Memory B cell (primary cell): ENCODE results near the gene PFKFB3.
"Not testable (repeated sequence)": the region's sequence is repeated elsewhere in the genome, so short reads cannot be mapped to it uniquely, and the experiment has no call there.

Experiments used
- ATAC-seq: fragments of 150-1000 bp; cut with Tn5 transposase; 2 replicates; pipeline ENCODE4 v1.10.0; 2021; ENCODE audit warnings: low read depth, mild to moderate bottlenecking, moderate library complexity
- DNase-seq, 2 donors: peaks; one replicate each; pipeline ENCODE4 v3.0.0; 2022; ENCODE audit warnings: low spot score in 2 of 2
- H3K27ac Mint-ChIP-seq: one replicate; pipeline ENCODE4 v1.8.0; 2022; ENCODE audit warnings: mild to moderate bottlenecking, moderate library complexity, mixed read lengths
- H3K27me3 Mint-ChIP-seq: one replicate; pipeline ENCODE4 v1.8.0; 2022; ENCODE audit warnings: mixed read lengths
- H3K36me3 Mint-ChIP-seq: one replicate; pipeline ENCODE4 v1.8.0; 2022; ENCODE audit warnings: mild to moderate bottlenecking, mixed read lengths
- H3K4me1 Mint-ChIP-seq: one replicate; pipeline ENCODE4 v1.8.0; 2022; ENCODE audit warnings: mixed read lengths
- H3K4me3 Mint-ChIP-seq: one replicate; pipeline ENCODE4 v1.8.0; 2022; ENCODE audit warnings: mild to moderate bottlenecking, moderate library complexity, mixed read lengths
- H3K9me3 Mint-ChIP-seq: one replicate; pipeline ENCODE4 v1.8.0; 2022; ENCODE audit warnings: mixed read lengths

The PFKFB3 gene

DNA sequence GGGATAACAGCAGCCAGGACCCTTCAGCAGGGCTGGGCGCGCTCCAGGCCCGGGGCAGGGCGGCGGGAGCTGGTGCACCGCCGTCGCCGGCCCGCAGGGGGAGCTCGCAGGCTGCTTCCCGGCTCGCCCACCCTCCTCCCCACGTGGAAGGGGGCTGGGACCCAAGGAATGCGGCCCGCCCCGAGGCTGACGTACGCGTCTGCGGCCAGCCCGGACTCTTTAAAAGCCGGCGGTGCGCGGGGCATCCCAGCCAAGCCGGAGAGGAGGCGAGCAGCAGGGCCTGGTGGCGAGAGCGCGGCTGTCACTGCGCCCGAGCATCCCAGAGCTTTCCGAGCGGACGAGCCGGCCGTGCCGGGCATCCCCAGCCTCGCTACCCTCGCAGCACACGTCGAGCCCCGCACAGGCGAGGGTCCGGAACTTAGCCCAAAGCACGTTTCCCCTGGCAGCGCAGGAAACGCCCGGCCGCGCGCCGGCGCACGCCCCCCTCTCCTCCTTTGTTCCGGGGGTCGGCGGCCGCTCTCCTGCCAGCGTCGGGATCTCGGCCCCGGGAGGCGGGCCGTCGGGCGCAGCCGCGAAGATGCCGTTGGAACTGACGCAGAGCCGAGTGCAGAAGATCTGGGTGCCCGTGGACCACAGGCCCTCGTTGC lies at the start of gene PFKFB3:
TSS of gene PFKFB3 (plus strand) at position 249 of the 647 bp plus-strand sequence. CDS start at position 578, 329 bp downstream.
- no peaks in the 10 kb centered on the region for H3K27me3 Mint-ChIP-seq
- H3K36me3 Mint-ChIP-seq: no peaks in the 10 kb centered on the region
- peak within 1 kb of the TSS; percentile 83 for H3K27ac Mint-ChIP-seq
- peak within 1 kb of the TSS; percentile 97 for H3K4me3 Mint-ChIP-seq
- peak; percentile 60 for ATAC-seq
- peaks cover 18% of the 10 kb centered on the region for H3K4me1 Mint-ChIP-seq
- peak; percentile 79 to 92 for DNase-seq
- H3K9me3 Mint-ChIP-seq: no peaks in the 10 kb centered on the region

DNA sequence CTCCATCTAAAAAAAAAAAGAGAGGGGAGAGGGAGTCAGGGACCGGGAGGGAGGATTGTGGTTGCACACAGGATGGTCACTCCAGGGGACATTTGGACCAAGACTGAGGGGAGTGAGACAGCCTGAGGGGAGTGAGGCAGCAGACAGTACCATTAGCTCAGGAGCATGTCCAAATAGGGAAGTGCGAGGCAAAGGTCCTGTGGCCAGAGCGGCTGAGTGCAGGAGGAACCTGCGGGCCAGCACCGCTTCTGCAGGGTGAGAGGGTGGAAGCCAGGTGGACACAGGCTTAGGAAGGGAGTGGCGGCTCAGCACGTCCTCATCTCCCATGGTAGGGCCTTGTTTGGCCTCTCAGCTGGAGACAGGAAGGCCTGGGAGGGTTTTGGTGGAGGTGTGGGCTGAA lies 48.9 kb upstream of the PFKFB3 start:
- Mint-ChIP-seq H3K4me3 (no peak overlapping the region), H3K27me3 (no peaks in the 10 kb centered on the region), H3K4me1 (peaks cover 23% of the 10 kb centered on the region), H3K36me3 (no peaks in the 10 kb centered on the region), H3K27ac (no peak overlapping the region), H3K9me3 (no peaks in the 10 kb centered on the region)
- ATAC-seq (no peak), DNase-seq (no peak)

DNA sequence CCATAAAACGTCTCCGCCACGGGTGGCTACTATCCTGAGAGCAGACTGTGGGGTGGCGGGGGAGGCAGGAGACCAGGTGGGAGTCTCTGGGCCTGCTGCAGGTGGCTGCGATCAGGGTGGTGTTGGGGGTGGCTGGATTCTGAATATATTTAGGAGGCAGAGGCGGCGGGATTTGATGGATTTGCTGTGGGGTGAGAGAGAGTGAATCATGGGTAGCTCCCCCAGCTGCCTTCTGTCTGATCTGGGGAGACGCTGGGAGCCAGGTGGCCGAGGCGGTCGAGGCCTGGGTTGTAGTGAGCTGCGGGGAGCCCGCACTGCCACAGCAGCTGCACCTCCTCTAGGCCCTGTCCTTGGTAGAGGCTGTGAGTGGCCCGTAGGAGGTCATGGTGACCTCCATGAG lies 48.2 kb upstream of the PFKFB3 start:
- ATAC-seq (no peak), DNase-seq (no peak)
- Mint-ChIP-seq H3K27me3 (no peaks in the 10 kb centered on the region), H3K9me3 (no peaks in the 10 kb centered on the region), H3K36me3 (no peaks in the 10 kb centered on the region), H3K27ac (no peak overlapping the region), H3K4me1 (peaks cover 20% of the 10 kb centered on the region), H3K4me3 (no peak overlapping the region)

- Mint-ChIP-seq H3K27me3 (no peaks in the 10 kb centered on the region), H3K9me3 (no peaks in the 10 kb centered on the region), H3K27ac (no peak overlapping the region), H3K4me1 (peaks cover 7% of the 10 kb centered on the region), H3K4me3 (no peak overlapping the region), H3K36me3 (no peaks in the 10 kb centered on the region)
- no peak for DNase-seq
- ATAC-seq: no peak
These were observed 44.5 kb upstream of the PFKFB3 start for GRCh38 chr10:6158276-6158675.

- no peaks in the 10 kb centered on the region for H3K9me3 Mint-ChIP-seq
- no peak for ATAC-seq
- no peak overlapping the region for H3K4me3 Mint-ChIP-seq
- H3K36me3 Mint-ChIP-seq: peaks cover 3% of the 10 kb centered on the region
- no peak for DNase-seq
- H3K4me1 Mint-ChIP-seq: peaks cover 21% of the 10 kb centered on the region
- no peaks in the 10 kb centered on the region for H3K27me3 Mint-ChIP-seq
- no peak overlapping the region for H3K27ac Mint-ChIP-seq
These were observed 40.8 kb upstream of the PFKFB3 start for GRCh38 chr10:6161921-6162320.

DNA sequence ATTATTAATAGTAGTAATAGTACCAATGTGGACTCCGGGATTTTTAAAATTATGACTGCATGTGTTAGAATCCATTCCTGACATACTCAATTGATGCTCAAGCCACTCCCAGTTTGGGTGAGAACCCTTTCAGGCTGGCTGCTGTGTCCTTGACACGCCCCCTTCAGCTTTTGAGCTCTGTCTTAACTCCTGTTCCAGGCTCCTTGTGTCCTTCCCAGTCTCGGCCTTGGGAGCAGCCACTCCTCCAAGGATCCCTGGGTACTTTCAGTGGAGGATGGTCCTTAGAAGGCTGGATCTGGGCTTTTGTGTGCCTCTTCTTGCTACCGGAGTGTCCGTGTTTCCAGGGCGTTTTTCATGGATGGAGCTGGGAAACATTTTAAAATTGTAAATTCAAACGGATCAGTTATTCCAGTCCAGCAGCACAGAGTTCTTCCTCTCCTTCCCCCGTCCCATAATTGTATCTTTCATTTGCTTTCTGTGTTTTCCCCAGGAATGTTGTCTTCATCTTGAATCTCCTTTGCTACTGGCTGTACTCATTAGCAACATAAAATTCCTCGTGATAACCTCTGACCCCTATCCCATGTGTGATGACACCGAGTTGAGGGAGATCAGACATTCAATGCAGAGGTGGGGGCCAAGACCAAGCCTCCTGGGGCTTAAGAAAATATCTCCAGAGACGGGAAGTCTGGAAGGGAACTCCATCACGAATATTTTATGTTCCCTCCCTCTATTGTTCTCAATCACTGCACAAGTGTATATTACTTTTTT lies 40.0 kb upstream of the PFKFB3 start:
- H3K4me3 Mint-ChIP-seq: peak overlapping the region; percentile 65
- H3K27ac Mint-ChIP-seq: no peak overlapping the region
- H3K27me3 Mint-ChIP-seq: no peaks in the 10 kb centered on the region
- H3K9me3 Mint-ChIP-seq: no peaks in the 10 kb centered on the region
- no peak for ATAC-seq
- no peak for DNase-seq
- peaks cover 26% of the 10 kb centered on the region for H3K4me1 Mint-ChIP-seq
- peaks cover 3% of the 10 kb centered on the region for H3K36me3 Mint-ChIP-seq

DNA sequence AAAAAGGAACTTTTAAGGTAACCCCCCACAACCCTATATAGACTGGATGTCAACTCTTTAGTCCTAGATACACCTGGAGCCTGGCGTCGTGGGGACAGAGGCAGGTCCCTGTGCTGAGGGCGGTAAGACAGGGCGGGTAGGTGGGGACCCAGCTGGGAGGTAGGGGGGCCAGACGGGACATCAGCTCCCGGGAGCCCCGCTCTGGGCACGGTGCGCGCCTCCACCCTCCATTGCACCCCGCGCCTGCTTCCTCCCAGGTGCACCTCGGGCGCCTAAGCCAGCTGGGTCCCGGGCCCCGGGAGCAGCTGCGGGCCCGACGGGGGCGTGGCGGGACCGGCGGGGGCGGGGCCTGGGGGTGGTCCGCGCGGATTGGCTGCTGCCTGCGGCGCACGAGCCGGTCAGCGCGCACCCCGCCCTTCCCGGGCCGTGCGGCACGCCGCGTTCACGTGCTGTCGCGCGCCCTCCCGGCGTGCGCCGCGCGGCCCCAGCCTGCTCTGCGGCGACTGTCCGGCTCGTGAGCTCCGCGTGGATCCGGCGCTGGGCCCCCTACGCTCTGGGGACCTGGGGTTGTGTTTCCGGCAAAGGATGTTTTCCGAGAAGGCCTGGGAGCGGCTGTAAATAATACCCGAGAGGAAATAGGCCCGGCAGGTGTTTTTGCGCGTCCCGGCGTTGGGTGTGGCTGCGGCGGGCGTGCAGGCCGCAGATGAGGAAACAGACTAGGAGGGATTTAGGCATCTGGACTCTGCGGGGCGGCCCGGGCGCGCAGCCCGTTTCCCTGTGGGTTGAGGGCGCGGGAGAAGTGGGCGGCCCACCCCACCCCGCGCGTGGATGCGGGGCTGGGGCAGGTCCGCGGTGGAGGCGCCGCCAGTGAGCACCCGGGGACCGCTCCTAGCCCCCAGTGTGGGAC lies 39.1 kb upstream of the PFKFB3 start:
- Mint-ChIP-seq H3K36me3 (peaks cover 3% of the 10 kb centered on the region), H3K27ac (peak overlapping the region; percentile 96), H3K4me3 (peak overlapping the region; percentile 84), H3K9me3 (no peaks in the 10 kb centered on the region), H3K4me1 (peaks cover 29% of the 10 kb centered on the region), H3K27me3 (no peaks in the 10 kb centered on the region)
- ATAC-seq (peak; percentile 90), DNase-seq (peak; percentile 93 to 95)

GRCh38 chr10:6164271-6165095 lies 38.2 kb upstream of the PFKFB3 start:
- H3K27me3 Mint-ChIP-seq: no peaks in the 10 kb centered on the region
- H3K9me3 Mint-ChIP-seq: no peaks in the 10 kb centered on the region
- peaks cover 3% of the 10 kb centered on the region for H3K36me3 Mint-ChIP-seq
- ATAC-seq: no peak
- peak in 1 of 2 donors; percentile 26 for DNase-seq
- H3K4me1 Mint-ChIP-seq: peaks cover 34% of the 10 kb centered on the region
- H3K4me3 Mint-ChIP-seq: peak overlapping the region; percentile 84
- peak overlapping the region; percentile 96 for H3K27ac Mint-ChIP-seq

DNA sequence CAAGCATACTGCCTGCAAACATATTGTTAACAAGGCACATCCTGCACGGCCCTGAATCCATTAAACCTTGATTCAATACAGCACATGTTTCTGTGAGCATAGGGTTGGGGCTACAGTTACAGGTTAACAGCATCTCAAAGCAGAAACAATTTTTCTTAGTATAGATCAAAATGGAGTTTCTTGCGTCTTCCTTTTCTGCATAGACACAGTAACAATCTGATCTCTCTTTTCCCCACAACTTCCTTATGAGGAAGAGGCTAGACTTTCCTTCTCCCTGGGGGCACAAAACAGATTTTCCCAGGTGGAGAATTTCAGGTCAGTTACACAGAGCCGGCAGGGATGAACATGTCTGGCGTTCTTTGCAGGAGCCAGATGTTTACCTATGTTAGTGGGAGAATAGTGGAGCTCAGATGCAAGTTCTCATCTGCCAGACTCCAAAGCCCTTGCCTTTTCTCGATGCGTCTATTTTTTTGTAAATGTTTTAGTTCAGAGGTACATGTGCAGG lies 37.5 kb upstream of the PFKFB3 start:
- ATAC-seq (no peak), DNase-seq (no peak)
- Mint-ChIP-seq H3K36me3 (peaks cover 3% of the 10 kb centered on the region), H3K27me3 (no peaks in the 10 kb centered on the region), H3K27ac (peak overlapping the region; percentile 96), H3K4me3 (peak overlapping the region; percentile 84), H3K4me1 (peaks cover 34% of the 10 kb centered on the region), H3K9me3 (no peaks in the 10 kb centered on the region)

- Mint-ChIP-seq H3K4me1 (peaks cover 38% of the 10 kb centered on the region), H3K27ac (peak overlapping the region; percentile 47)
- not testable (repeated sequence) for H3K9me3 Mint-ChIP-seq, H3K36me3 Mint-ChIP-seq, ATAC-seq, DNase-seq, H3K4me3 Mint-ChIP-seq, H3K27me3 Mint-ChIP-seq
These were observed 36.8 kb upstream of the PFKFB3 start for GRCh38 chr10:6165933-6166332.

GRCh38 chr10:6167456-6167855 lies 35.3 kb upstream of the PFKFB3 start:
- H3K27ac Mint-ChIP-seq: peak overlapping the region; percentile 35
- H3K4me1 Mint-ChIP-seq: peaks cover 43% of the 10 kb centered on the region
- no peaks in the 10 kb centered on the region for H3K27me3 Mint-ChIP-seq
- H3K4me3 Mint-ChIP-seq: no peak overlapping the region
- no peak for ATAC-seq
- no peaks in the 10 kb centered on the region for H3K9me3 Mint-ChIP-seq
- peaks cover 3% of the 10 kb centered on the region for H3K36me3 Mint-ChIP-seq
- DNase-seq: no peak

- Mint-ChIP-seq H3K4me3 (no peak overlapping the region), H3K36me3 (peaks cover 6% of the 10 kb centered on the region), H3K4me1 (peaks cover 41% of the 10 kb centered on the region), H3K27ac (peak overlapping the region; percentile 35), H3K27me3 (no peaks in the 10 kb centered on the region), H3K9me3 (no peaks in the 10 kb centered on the region)
- ATAC-seq: no peak
- DNase-seq: no peak
These were observed 34.6 kb upstream of the PFKFB3 start for GRCh38 chr10:6168084-6168483.

DNA sequence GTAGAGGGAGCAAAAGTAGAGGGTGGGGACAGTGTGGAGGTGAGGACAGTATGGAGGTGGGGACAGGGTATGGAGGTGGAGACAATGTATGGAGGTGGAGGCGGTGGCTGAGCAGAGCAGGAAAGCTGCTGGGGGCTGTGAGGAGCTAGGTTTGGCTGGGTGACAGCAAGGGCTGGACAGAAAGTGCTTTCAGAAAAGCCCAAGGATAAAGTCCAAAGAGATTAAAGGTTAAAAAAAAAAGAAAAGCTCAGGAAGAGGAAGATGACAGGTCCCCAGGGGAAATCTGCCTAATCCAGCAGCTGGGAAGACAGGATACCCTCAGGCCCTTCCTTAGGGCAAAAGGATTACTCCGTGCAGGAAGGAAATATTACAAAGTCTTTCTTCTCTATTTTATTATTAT lies 32.1 kb upstream of the PFKFB3 start:
- Mint-ChIP-seq H3K4me3 (no peak overlapping the region), H3K36me3 (peaks cover 6% of the 10 kb centered on the region), H3K9me3 (no peaks in the 10 kb centered on the region), H3K27me3 (no peaks in the 10 kb centered on the region), H3K27ac (no peak overlapping the region), H3K4me1 (peaks cover 39% of the 10 kb centered on the region)
- ATAC-seq (no peak), DNase-seq (no peak)
